ENCODE measurements around the gene CLCN1. TPM values are rescaled to one million over a fixed set of nuclear protein-coding genes. Genes with fewer than 3 reads are reported as not detected.

Gene CLCN1
- total and polyA plus RNA-seq, 10 of the 15 experiments (the other 5 are each of a cell fraction or from before 2014, with no cell fraction given) = 0.30 TPM; not detected in 9

- Histone ChIP-seq H3K79me2 (ENCODE audit: control insufficient read depth, insufficient read depth, low read length) (no peaks in the 10 kb centered on the region), H3K9ac (ENCODE audit: control insufficient read depth, insufficient read depth, low read length) (no peak overlapping the region), H3K27ac (ENCODE audit: control insufficient read depth, insufficient read depth) (no peak overlapping the region), H3K27me3 (replicated peaks in 1 of 2; ENCODE audit: control insufficient read depth in 2 of 2, insufficient read depth in 2 of 2, low read length in 1 of 2) (no peaks in the 10 kb centered on the region), H3K4me2 (ENCODE audit: control insufficient read depth, insufficient read depth) (no peak overlapping the region), H3K9me3 (replicated peaks; ENCODE audit: control insufficient read depth, insufficient read depth, low read length) (no peaks in the 10 kb centered on the region), H4K20me1 (ENCODE audit: control insufficient read depth, insufficient read depth) (no peaks in the 10 kb centered on the region), H3K4me1 (ENCODE audit: control insufficient read depth, insufficient read depth, low read length) (peaks cover 7% of the 10 kb centered on the region), H3K36me3 (ENCODE audit: control insufficient read depth in 2 of 2, insufficient read depth in 2 of 2, low read length in 1 of 2) (no peaks in the 10 kb centered on the region), H2AFZ (ENCODE audit: control insufficient read depth, low read depth, low read length) (no peak overlapping the region), H3K4me3 (no peak overlapping the region)
- ChIA-PET RAD21 (ENCODE audit: unreplicated experiment) (no interaction called here), CTCF (interaction anchor here (1.2 to 2.3 kb wide), 7 partner anchors 9 to 40 kb away, joined by 3 to 12 read pairs (median 5); partner anchors contain the start of gene GSTK1), POLR2A (no interaction called here), SMC1A (ENCODE audit: uncharacterized antibody, unreplicated experiment) (interaction anchor here (0.9 to 1.1 kb wide), 2 partner anchors 10 to 11 kb away, joined by 3 read pairs; no protein-coding TSS in a partner anchor)
- 86% methylated on average over 2 of the region's 2 CpGs for WGBS (ENCODE audit: insufficient coverage, insufficient replicate concordance, low lambda C conversion rate, missing lambda C conversion rate)
- ATAC-seq (no peak), FAIRE-seq (no peak), DNase-seq (ENCODE audit: low read depth, low spot score) (no peak)
- TF ChIP-seq MXI1 (IDR thresholded peaks at IDR 0.05; ENCODE audit: low read depth, low read length) (no peak), NRF1 (conservative IDR thresholded peaks at IDR 0.05; ENCODE audit: low read depth, low read length) (no peak), CHD2 (IDR thresholded peaks at IDR 0.05; ENCODE audit: borderline replicate concordance, low read depth, low read length) (no peak), CHD4 (IDR thresholded peaks at IDR 0.05) (no peak), TARDBP (IDR thresholded peaks at IDR 0.05; ENCODE audit: borderline replicate concordance) (no peak), HDGF (IDR thresholded peaks at IDR 0.05) (no peak), IKZF1 (conservative IDR thresholded peaks at IDR 0.05) (no peak)
- in situ Hi-C loops (cut with MboI) (no loop called here), intact Hi-C loops (cut with micrococcal nuclease; ENCODE audit: unreplicated experiment) (no loop called here)
- BruUV-seq (replicated peaks) = no TSS peak
Measured at GRCh38 chr7:143280566-143280965, 35.3 kb upstream of the CLCN1 start.

- BruUV-seq (replicated peaks) = no TSS peak
- Histone ChIP-seq H3K36me3 (ENCODE audit: control insufficient read depth in 2 of 2, insufficient read depth in 2 of 2, low read length in 1 of 2) (no peaks in the 10 kb centered on the region), H3K9ac (ENCODE audit: control insufficient read depth, insufficient read depth, low read length) (no peak overlapping the region), H3K4me3 (no peak overlapping the region), H3K79me2 (ENCODE audit: control insufficient read depth, insufficient read depth, low read length) (no peaks in the 10 kb centered on the region), H3K4me2 (ENCODE audit: control insufficient read depth, insufficient read depth) (no peak overlapping the region), H3K9me3 (replicated peaks; ENCODE audit: control insufficient read depth, insufficient read depth, low read length) (no peaks in the 10 kb centered on the region), H3K27me3 (replicated peaks in 1 of 2; ENCODE audit: control insufficient read depth in 2 of 2, insufficient read depth in 2 of 2, low read length in 1 of 2) (no peaks in the 10 kb centered on the region), H3K4me1 (ENCODE audit: control insufficient read depth, insufficient read depth, low read length) (peaks cover 7% of the 10 kb centered on the region), H3K27ac (ENCODE audit: control insufficient read depth, insufficient read depth) (no peak overlapping the region), H2AFZ (ENCODE audit: control insufficient read depth, low read depth, low read length) (no peak overlapping the region), H4K20me1 (ENCODE audit: control insufficient read depth, insufficient read depth) (no peaks in the 10 kb centered on the region)
- WGBS (ENCODE audit: insufficient coverage, insufficient replicate concordance, low lambda C conversion rate, missing lambda C conversion rate) = 93% methylated on average over 2 of the region's 2 CpGs
- TF ChIP-seq MEF2B (IDR thresholded peaks at IDR 0.05; ENCODE audit: partially characterized antibody, poor library complexity, severe bottlenecking) (no peak), ATF3 (IDR thresholded peaks at IDR 0.05; ENCODE audit: borderline replicate concordance, extremely low read depth, low read depth, low read length) (no peak), ASH2L (IDR thresholded peaks at IDR 0.05; ENCODE audit: borderline replicate concordance, low read depth) (no peak), CHD4 (IDR thresholded peaks at IDR 0.05) (no peak), SMARCA5 (IDR thresholded peaks at IDR 0.05) (no peak)
- in situ Hi-C loops (cut with MboI) (no loop called here), intact Hi-C loops (cut with micrococcal nuclease; ENCODE audit: unreplicated experiment) (no loop called here)
- DNase-seq (ENCODE audit: low read depth, low spot score) = no peak
- RAD21 ChIA-PET (ENCODE audit: unreplicated experiment) = no interaction called here
- SMC1A ChIA-PET (ENCODE audit: uncharacterized antibody, unreplicated experiment) = no interaction called here
- CTCF ChIA-PET = interaction anchor here (0.6 to 2.3 kb wide), 3 partner anchors 18 to 111 kb away, joined by 3 to 12 read pairs (median 4); no protein-coding TSS in a partner anchor
- POLR2A ChIA-PET = no interaction called here
- no peak for FAIRE-seq
- no peak for ATAC-seq
Measured at GRCh38 chr7:143281529-143281928, 34.4 kb upstream of the CLCN1 start.
